Fibroblast of the conjunctiva (primary cell): ENCODE results near the gene SBSN.

Source experiments
- DNase-seq: peaks from one replicate; pipeline ENCODE4 v3.0.0-alpha.2; 2010; ENCODE audit warnings: low read depth

The SBSN gene

GRCh38 chr19:35528218-35529038, at the start of gene SBSN:
Gene SBSN, minus strand, starts transcription at chr19:35528311. Its CDS starts 30 bp downstream, at chr19:35528281.
- peak; percentile 26 for DNase-seq

GRCh38 chr19:35571406-35571965, 43.4 kb upstream of the SBSN start:
- no peak for DNase-seq

- no peak for DNase-seq
These were observed 41.2 kb upstream of the SBSN start for GRCh38 chr19:35569281-35569781.

GRCh38 chr19:35566738-35567137, 38.6 kb upstream of the SBSN start:
- no peak for DNase-seq

- no peak for DNase-seq
These were observed 37.1 kb upstream of the SBSN start for GRCh38 chr19:35565016-35565856.

- no peak for DNase-seq
These were observed 35.2 kb upstream of the SBSN start, which contains the start of gene ATP4A for GRCh38 chr19:35563207-35563829. Gene ATP4A, minus strand, starts transcription at chr19:35563658. Its CDS starts 29 bp downstream, at chr19:35563629.

GRCh38 chr19:35562776-35563175, 34.7 kb upstream of the SBSN start:
- no peak for DNase-seq

GRCh38 chr19:35562336-35562735, 34.2 kb upstream of the SBSN start:
- DNase-seq: no peak

- DNase-seq: no peak
These were observed 33.3 kb upstream of the SBSN start for GRCh38 chr19:35561436-35561835.

GRCh38 chr19:35560677-35561076, 32.6 kb upstream of the SBSN start:
- no peak for DNase-seq

GRCh38 chr19:35560271-35560670, 32.2 kb upstream of the SBSN start:
- DNase-seq: no peak

GRCh38 chr19:35559781-35560180, 31.7 kb upstream of the SBSN start:
- DNase-seq: no peak

GRCh38 chr19:35559281-35559659, 31.2 kb upstream of the SBSN start:
- no peak for DNase-seq

GRCh38 chr19:35558400-35559280, 30.5 kb upstream of the SBSN start:
- no peak for DNase-seq

- DNase-seq: peak; percentile 21
These were observed 29.7 kb upstream of the SBSN start for GRCh38 chr19:35557539-35558399.

- no peak for DNase-seq
These were observed 28.9 kb upstream of the SBSN start for GRCh38 chr19:35556846-35557538.

GRCh38 chr19:35556025-35556590, 28.0 kb upstream of the SBSN start:
- no peak for DNase-seq

GRCh38 chr19:35555301-35556005, 27.3 kb upstream of the SBSN start:
- peak; percentile 13 for DNase-seq
